Renal pelvis (tissue), 4 donors: ENCODE data around the gene BPIFA2. TPM values are rescaled to one million over a fixed set of nuclear protein-coding genes. Genes with fewer than 3 reads are reported as not detected.
A peak's percentile ranks its signal among the peaks of the same experiment; 100 is the strongest.

Source experiments
- DNase-seq: peaks from one replicate; pipeline ENCODE4 v3.0.0-alpha.2; 2013
- polyA plus RNA-seq, 3 donors: library from polyadenylated mRNA; unstranded; fragments of 120-200 nt; gene quantifications; one replicate each; pipeline ENCODE4 v1.2.1, GENCODE V29; 2013; ENCODE audit not compliant: insufficient read length in 3 of 3

Gene BPIFA2
- polyA plus RNA-seq, 3 donors: 0.09 TPM; not detected in 2

DNA sequence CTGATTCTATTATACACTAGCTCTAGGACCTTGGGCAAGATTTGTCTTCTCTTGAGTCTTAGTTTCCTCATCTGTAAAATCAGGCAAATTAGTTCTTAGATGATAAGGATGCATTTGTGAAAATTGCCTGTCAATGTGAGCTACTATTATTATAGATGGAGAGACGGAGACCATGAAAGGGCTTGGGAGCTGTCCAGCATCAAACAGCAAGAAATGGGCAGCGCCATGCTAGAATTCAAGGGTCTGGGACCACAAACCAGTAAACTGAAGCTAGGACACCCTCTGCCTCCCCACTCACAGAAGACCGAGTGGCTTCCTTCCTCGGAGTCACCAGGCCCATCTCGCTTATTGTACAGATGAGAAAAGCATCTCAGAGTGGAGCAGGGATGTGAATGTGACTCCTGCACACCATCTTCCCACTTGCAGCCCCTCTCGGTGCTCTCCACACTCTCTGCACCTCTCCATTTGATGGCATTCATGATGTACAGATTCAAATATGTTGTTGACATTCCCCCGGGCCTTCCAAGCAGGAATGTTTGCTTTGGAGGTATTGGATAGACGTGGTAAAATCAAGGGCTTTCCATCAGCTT is 25.0 kb downstream of the BPIFA2 start:
- DNase-seq: peak; percentile 23

GRCh38 chr20:33199026-33199425 is 31.1 kb downstream of the BPIFA2 start:
- DNase-seq: no peak

DNA sequence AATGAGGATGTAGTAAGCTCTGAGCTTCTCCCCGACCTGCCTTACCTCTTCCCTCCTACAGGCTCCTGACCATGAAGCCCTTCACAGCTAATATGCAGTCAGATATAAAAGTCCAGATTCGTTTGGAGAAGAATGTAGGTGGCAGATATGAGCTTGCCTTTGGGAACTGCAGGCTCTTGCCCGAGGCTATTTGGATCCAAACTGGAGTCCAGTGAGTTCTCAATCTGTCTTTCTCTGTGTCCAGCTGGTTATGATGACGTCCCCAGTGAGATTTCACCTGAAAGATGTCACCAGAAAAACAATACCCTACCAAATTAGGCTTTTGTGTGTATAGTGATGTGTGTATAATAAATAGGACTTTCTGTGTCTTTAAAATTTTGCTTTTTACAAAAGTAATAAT is 34.5 kb downstream of the BPIFA2 start:
- no peak for DNase-seq

DNA sequence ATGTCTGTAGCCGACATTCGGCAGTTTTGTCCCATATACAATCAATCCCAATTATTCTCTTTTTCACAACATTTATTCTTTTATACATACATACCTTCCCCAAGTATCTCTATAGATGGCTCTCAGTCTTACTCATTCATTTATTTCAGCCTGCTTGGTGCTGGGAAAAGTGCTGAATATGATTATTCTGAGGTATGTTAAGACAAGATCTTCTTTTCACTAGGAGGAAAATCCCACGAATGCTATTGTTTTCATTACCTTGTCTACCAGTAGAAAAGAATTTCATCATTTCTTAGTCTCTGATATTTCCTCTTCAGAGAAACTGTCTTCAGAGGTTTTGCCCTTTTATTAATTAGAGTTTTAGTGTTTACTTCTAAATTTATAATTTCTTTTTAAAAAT is 35.5 kb downstream of the BPIFA2 start:
- DNase-seq: no peak

- peak; percentile 83 for DNase-seq
These were observed 41.8 kb downstream of the BPIFA2 start for GRCh38 chr20:33209789-33210188.

GRCh38 chr20:33210371-33210770 is 42.4 kb downstream of the BPIFA2 start:
- DNase-seq: no peak

DNA sequence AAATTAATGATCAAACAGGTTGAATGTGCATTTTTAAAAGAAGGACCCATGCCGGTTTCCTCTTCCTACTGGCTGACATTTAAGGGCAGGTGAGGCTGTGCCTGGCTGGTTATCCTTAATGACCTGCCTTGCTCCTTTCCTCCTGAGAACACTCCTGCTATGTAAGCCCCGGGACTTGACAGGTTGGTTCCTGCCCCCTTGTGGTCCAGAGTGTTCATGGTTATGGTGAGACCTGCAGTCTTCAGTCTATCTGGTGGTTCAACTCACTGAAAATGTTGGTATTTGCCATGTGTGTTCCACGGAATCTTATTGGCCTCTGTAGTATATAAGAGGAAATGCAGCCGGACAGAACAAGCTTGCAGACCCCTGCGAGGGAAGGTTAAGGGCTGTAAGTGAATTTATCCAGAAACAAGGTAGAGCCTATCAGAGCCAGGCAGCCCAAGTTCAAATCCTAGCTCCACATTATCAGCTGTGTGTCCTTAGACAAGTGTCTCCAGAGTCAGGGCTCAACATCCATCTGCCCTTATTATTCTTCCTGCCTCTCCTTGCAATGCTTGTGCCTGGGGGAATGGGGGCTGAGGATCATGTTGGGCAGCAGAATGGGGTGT is 44.0 kb downstream of the BPIFA2 start:
- peak; percentile 57 for DNase-seq

DNA sequence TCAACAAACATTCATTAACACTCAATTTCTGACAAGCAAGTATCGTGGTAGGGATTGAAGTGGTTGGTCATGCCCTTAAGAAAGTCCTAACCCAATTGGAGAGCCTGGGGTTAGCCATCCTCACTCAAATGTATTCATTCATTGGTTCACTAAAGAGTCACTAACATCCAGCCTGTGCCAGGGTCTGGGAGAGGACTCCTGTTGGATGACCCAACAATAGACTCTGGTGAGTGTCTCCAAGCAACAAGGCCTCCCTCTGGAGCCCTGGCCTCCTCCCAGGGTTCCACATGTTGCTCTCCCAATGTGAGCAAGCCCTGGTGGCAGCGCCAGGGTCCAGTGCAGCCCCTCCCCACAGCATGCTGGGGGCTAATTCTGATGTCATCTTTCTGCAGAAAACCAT is 49.1 kb downstream of the BPIFA2 start, which contains the start of gene BPIFA3:
BPIFA3 (plus strand) TSS at position 301 of the 400 bp plus-strand sequence. CDS start 185 bp downstream, outside the sequence.
- no peak for DNase-seq

- DNase-seq: no peak
These were observed 56.4 kb downstream of the BPIFA2 start for GRCh38 chr20:33224399-33224798.

DNA sequence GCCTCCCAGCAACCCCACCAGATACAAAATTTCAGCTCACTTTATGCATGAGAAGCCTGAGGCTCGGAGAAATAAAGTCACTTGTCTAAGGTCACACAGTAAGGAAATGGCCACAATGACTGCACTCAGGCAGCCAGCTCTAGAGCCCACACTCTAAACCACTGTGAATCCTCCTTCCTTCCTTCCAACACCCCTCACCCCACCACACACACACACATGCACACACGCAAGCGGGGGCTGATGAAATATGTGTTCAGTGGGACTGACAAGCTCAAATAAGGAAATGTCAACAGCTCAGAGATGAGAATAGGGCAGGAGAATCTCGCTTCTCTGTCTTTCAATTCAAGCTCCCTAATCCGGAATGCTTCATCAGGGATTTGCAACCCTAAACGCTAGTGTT is 61.9 kb downstream of the BPIFA2 start:
- no peak for DNase-seq

Other genes starting within 250 kb of the BPIFA2 start
- not detected for gene SUN5, start 163.7 kb upstream of the BPIFA2 start, polyA plus RNA-seq
- gene BPIFB2, start 160.5 kb upstream of the BPIFA2 start, polyA plus RNA-seq: not detected
- gene BPIFB6, start 136.5 kb upstream of the BPIFA2 start, polyA plus RNA-seq: not detected
- not detected for gene BPIFB3, start 114.3 kb upstream of the BPIFA2 start, polyA plus RNA-seq
- not detected for gene BPIFB4, start 88.5 kb upstream of the BPIFA2 start, polyA plus RNA-seq
- not detected for gene BPIFA3, start 49.2 kb downstream of the BPIFA2 start, polyA plus RNA-seq
- not detected for gene BPIFA1, start 67.8 kb downstream of the BPIFA2 start, polyA plus RNA-seq
- gene BPIFB1, start 115.1 kb downstream of the BPIFA2 start, polyA plus RNA-seq: under 1 TPM in 1 of 3 donors, not detected in 2; 0.04 TPM
- 10 to 100 TPM; 32.3 to 50.1 (median 36.6) TPM for gene CDK5RAP1, start 233.4 kb downstream of the BPIFA2 start, polyA plus RNA-seq